NCI-H1694 treated with DMSO at 0.1 percent for 48 hours (cell line): ENCODE measurements around the gene CDH7.

ENCODE experiments used
- DNase-seq: peaks from one replicate; lab custom pipeline; 2025; lab: John Stamatoyannopoulos, UW

Gene CDH7

GRCh38 chr18:65919018-65919417 lies 168.2 kb downstream of the CDH7 start:
- DNase-seq = no peak

GRCh38 chr18:65919663-65920062 lies 168.9 kb downstream of the CDH7 start:
- no peak for DNase-seq

- DNase-seq = no peak
Measured at GRCh38 chr18:65922103-65922502, 171.3 kb downstream of the CDH7 start.

- DNase-seq = no peak
Measured at GRCh38 chr18:65924904-65925303, 174.1 kb downstream of the CDH7 start.

GRCh38 chr18:65934874-65935273 lies 184.1 kb downstream of the CDH7 start:
- no peak for DNase-seq

GRCh38 chr18:65936678-65937077 lies 185.9 kb downstream of the CDH7 start:
- no peak for DNase-seq

GRCh38 chr18:65937180-65937579 lies 186.4 kb downstream of the CDH7 start:
- DNase-seq = no peak

- no peak for DNase-seq
Measured at GRCh38 chr18:65938592-65939372, 188.0 kb downstream of the CDH7 start.
